ENCODE data around the gene ALDH4A1.

GRCh38 chr1:18928406-18928805, 26.1 kb upstream of the ALDH4A1 start:
- TF ChIP-seq EZH2 (IDR thresholded peaks at IDR 0.05; ENCODE audit: low read length, unreplicated experiment) (no peak), CTCF (conservative IDR thresholded peaks at IDR 0.05; ENCODE audit: low read depth, low read length) (no peak)
